ENCODE data around the gene HYLS1.
A peak's percentile ranks its signal among the peaks of the same experiment; 100 is the strongest.
"Not testable (repeated sequence)": the region's sequence is repeated elsewhere in the genome, so short reads cannot be mapped to it uniquely, and the experiment has no call there.

HYLS1 gene, protein sequence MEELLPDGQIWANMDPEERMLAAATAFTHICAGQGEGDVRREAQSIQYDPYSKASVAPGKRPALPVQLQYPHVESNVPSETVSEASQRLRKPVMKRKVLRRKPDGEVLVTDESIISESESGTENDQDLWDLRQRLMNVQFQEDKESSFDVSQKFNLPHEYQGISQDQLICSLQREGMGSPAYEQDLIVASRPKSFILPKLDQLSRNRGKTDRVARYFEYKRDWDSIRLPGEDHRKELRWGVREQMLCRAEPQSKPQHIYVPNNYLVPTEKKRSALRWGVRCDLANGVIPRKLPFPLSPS

DNA sequence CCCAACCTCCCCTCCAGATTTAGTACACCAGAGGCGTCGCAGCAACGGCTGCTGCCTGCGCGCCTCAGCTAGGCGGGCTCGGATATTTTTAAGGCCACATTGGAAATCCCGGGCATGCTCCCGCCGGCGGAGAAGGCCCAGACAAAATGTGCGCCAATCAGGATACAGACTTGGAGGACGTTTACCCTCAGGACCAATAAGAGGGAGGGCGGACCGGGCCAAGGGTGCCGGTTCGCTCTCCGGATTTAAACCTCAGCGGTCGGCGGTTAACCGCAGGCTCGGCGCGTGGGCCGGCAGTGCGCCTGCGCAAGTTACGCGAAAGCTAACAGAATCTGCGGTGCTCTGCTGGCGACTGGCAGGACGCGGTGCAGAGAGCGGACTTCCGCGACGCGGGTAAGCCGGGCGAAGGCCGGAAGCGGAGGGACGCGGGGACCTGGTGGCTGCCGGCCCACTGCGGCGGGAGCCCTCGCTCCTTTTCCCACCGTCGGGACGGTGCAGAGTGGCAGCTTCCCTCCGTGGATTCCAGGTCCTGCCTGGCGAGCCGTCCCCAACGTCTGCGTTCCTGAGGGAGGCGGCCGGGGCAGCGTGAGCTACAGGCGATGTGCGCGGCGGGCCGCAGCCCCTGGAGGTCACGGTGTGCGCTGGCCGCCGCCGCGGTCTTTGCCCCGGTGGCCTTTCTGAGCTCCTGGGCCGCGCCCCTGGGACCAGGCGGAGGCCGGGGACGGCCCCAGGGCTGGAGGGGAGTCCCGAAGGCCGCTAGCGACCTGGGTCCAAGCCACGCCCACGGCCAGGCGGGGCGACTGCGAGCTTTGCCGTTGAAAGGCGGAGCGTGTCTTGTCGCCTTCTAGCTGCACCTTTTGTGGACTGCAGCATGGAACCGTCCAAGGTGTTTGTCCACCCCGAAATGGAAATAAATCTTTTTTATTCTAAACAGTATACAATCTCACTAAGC, at the start of gene HYLS1:
Gene HYLS1, plus strand, starts transcription at position 296 of the 952 bp plus-strand sequence. CDS start 11,701 bp downstream, outside the sequence.
- DNase-seq = peak; percentile 87

DNA sequence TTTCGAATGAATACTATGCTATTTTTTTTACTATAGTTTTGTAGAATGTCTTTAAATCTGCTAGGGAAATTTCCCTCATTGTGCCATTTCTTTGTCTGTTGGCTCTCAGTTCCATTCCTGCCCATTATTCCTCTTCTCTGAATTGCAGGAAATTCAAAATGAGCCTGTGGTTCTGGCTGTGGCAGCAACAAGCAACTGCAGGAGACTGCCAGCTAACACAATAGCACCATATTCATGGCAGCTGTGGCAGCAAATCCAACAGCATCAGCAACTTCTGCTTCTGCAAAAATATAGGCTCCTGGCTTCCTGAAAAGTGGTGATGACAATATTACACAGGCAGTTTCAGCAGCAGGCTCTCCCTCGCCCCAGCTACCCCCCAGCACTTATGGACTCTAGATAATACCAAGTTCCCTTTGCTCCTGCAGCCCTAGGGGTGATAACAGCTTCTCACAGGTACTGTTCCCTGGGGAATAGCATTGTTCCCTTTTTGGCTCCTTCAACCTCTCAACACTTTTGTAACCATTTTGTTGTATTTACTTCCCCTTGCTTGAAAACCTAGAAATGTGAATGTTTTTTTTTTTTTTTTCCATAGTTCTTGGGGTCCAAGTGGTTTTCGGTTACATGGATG, 45.0 kb upstream of the HYLS1 start:
- no peak for DNase-seq

DNA sequence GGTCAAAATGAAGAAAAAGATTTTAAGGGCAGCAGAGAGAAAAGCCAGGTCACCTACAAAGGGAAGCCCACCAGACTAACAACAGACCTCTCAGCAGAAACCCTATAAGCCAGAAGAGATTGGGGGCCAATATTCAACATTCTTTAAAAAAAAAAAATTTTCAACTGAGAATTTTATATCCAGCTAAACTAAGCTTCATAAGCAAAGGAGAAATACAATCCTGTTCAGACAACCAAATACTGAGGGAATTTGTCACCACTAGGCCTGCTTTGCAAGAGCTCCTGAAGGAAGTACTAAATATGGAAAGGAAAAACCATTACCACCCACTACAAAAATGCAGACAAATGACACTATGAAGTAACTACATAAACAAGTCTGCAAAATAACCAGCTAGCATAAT, 41.3 kb upstream of the HYLS1 start:
- DNase-seq = no peak

DNA sequence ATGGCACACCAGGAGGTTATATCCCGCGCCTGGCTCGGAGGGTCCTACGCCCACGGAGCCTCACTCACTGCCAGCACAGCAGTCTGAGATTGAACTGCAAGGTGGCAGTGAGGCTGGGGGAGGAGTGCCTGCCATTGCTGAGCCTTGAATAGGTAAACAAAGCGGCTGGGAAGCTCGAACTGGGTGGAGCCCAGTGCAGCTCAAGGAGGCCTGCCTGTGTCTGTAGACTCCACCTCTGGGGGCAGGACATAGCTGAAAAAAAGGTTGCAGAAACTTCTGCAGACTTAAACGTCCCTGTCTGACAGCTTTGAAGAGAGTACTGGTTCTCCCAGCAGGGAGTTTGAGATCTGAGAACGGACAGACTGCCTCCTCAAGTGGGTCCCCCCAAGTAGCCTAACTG, 29.8 kb upstream of the HYLS1 start:
- not testable (repeated sequence) for DNase-seq

DNA sequence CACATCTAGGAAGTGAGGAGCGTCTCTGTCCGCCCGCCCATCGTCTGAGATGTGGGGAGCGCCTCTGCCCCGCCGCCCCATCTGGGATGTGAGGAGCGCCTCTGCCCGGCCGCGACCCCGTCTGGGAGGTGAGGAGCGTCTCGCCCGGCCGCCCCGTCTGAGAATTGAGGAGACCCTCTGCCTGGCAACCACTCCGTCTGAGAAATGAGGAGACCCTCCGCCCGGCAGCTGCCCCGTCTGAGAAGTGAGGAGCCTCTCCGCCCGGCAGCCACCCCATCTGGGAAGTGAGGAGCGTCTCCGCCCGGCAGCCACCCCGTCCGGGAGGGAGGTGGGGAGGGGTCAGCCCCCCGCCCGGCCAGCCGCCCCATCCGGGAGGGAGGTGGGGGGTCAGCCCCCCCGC, 24.7 kb upstream of the HYLS1 start:
- DNase-seq = not testable (repeated sequence)

DNA sequence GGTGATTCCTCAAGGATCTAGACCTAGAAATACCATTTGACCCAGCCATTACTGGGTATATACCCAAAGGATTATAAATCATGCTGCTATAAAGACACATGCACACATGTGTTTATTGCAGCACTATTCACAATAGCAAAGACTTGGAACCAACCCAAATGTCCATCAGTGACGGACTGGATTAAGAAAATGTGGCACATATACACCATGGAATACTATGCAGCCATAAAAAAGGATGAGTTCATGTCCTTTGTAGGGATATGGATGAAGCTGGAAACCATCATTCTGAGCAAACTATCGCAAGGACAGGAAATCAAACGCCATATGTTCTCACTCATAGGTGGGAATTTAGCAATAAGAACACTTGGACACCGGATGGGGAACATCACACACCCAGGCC, 22.1 kb upstream of the HYLS1 start:
- not testable (repeated sequence) for DNase-seq

DNA sequence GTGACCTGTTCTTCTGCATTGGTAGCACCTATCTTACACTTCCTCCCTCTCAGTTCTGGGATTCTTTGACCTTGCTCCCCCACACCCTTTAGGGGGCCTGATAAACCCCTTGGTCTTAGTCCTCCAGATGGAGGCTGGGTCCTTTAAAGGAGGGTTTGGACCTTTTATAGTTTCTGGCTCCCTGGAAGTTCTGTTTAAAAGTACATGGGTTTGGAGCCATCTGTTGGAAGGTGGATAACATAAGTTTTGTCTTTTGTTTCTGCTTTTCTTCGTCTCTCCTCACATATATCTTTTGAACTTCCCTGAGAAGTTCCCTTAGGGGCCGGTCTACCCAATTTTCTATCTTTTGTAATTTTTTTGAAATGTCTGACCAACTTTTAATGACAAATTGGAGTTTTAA, 17.9 kb upstream of the HYLS1 start:
- no peak for DNase-seq

DNA sequence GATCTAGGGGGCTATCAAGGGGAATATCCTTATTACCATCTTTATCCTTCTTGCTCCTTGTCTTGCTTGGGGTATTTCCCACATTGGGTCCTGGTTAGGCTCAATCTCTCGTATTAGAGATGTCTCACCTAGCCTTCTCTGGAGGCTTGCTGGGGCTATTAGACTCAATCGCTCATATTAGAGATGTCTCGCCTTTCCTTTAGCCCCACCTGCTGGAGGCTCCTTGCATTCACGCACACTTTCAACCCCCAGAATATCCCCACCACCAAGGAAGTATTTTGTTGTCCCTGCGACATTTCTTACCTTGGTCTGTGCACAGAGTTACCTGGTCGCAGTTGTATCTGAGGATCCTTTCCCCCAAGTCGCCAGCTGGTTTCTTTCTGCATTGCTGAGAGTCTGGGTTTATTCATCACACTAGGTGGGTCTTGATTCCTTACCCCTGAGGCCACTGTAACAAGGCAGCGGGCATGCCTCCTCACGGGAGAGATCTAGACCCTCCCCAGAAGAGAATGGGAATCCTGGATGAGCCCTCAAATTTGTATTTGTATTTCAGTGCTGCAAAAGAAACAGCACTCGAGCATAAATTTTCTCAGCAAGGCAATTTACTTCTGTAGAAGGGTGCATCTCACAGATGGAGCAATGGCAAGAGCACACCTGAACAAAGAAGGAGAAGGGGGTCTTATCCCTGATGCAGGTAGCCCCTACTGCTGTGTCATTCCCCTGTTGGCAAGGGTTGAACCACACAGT, 15.9 kb upstream of the HYLS1 start:
- no peak for DNase-seq

DNA sequence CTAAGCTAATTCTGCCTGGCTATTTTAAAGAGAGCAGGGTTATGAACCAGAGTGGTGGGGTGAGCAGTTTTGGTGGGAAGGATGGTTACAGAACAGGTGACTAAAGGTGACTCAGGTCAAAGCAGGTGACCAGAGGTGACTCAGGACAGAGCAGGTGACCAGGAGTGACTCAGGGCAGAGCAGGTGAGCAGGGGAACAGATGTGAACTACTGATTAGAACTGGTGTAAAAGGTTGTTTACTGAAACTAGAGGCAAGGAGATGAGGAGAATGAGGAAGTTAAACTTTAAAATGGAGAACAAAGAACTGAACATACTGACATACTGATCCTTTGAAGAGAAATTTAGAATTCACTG, 15.4 kb upstream of the HYLS1 start:
- no peak for DNase-seq

DNA sequence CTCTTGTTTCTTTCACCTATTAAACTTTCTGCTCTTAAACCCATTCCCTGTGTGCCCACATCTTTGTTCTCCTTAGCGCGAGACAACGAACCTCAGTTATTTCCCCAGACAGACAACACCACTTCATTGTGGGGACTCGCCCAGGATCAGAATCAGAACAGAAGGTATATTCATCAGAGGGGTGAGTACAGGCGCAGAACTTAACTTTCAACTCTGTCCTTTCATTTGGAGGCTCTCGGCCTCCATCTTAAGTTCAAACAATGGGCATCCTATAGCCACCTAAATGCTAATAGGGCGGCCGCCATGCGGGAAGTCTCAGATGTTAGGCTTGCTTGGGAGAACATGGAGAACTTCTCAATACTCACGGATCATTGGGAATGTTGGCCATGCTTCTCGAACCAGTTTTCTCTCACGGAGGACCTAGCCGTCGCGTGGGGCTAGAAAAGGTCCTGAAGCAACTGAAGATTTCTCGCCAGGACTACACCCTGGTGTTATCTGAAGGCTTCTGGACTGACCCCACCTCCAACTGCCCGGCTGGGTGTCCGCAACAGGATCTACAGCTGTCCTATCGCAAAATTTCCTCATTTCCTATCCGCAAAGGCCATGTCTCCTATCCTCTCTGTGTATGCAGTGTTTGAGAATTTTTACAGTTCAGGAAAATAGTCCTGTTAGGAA, 13.4 kb upstream of the HYLS1 start:
- no peak for DNase-seq

DNA sequence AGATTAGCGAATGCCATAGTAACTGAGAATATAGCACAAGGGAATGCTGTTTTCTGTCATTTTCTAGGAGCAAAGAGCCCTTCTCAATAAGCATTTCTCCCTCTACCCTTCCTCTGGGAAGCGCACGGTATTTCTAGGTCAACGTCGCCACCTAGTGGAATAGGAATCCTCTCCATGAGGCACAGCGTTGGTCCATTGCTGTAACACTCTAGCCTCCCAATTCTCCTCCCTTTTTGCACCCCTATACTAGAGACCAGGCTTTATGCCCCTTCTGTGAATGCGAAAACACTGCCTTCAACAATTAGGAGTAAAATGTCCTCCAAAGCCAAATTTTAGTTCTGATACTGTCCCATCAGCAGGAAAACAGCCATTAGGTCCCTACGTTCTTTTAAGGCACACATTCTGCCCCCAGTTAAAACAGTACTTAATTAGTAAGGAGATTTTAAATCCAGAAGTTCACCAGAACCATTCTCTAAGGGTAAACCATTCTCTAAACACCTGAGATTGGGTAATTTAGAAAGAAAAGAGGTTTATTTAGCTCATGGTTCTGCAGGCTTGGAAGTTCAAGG, 12.8 kb upstream of the HYLS1 start:
- peak; percentile 29 for DNase-seq

DNA sequence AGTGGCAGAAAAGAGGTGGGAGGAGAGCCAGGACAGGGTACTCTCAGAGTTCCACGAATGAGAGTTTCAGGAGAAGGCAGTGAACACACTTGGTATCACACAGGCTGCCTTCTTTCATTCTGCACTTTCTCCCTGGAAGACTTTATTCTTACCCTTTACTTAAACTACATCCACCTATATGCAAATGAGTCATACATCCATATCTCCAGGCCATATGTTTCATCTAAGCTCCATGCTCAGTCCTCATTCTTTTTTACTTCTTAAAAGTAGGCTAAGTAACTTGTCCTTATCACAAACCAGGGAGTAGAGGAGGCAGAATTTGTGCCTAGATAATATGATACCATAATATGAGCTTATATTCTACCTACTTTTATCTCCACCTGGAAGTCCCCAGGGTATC, 6.2 kb upstream of the HYLS1 start:
- no peak for DNase-seq

DNA sequence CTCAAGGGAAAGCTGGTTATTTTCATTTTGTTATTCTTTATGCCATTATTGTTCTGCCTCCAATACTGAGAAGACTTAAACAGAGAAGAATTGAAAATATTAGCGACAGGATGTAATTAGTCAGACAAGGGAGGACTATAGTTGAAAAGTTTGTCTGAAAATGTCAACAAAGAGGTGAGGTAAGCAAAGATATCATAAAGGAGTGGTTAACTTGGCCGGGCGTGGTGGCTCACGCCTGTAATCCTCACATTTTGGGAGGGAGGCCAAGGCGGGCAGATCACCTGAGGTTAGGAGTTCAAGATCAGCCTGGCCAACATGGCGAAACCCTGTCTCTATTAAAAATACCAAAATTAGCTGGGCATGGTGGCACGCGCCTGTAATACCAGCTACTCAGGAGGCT, 4.1 kb upstream of the HYLS1 start:
- no peak for DNase-seq

DNA sequence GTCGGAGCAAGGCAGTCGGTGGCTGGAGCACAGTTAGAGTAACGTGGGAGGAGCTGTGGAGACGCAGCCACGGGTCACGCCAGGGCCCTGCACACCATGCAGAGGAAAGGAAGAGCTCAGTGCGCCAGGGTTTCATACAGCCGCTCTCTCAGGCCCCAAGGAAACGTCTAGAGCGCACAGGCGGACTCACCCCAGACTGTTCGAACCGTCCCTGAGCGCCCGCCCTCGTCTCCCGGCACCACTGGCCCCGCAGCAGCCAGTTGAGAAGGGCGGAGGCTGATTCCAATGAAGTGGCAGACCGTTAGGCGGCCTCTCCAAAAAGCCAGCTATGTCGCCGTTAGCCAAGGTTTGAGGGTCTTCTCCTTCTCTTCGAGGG, 483 bp upstream of the HYLS1 start:
- no peak for DNase-seq

DNA sequence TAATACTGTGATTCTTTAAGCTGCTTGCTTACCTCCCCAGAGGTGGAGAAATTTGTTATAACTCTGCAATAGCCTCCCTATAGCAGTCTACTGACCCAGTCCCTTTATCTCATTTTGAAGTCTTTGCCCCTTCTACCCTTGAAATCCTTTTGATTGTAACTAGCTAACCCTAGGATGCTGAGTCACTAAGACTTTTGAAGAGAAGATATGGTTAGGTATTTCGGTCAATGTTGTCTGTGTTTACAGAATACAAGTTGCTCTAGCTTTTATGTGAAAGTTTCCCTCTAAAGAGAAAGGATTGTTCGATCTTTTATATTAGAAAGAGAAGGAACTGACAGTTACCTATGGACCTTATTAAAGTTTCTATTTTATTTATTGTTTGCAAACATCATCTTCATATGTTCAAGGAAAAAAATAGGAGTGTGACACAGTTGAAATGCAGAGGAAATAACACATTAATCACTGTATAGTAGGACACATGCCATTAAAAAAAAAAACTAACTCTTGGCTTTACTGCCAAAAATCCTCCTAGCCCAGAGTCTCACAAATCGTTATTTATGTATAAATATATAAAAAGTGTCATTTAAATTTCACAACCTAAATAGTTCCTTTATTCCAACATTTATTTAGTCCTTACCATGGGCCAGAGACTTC, 3.1 kb downstream of the HYLS1 start:
- no peak for DNase-seq

DNA sequence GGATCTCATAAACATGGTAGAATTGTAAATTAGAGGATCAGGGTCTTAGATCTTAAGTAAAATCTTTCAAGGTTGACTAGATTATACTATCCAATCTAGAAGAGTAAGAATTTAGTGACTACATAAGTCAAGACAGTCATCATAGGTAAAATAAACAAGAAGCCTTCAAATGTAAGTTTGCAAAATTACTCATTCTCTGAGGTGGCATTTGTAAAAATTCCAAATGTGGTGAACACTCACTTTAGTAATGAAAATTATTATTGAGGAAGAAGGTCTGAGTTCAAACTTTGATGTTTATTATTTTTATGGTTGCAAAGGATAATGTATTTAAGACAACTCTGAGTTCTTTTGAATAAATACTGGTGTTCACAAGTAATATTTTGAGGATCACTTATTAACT, 4.6 kb downstream of the HYLS1 start:
- DNase-seq = no peak

DNA sequence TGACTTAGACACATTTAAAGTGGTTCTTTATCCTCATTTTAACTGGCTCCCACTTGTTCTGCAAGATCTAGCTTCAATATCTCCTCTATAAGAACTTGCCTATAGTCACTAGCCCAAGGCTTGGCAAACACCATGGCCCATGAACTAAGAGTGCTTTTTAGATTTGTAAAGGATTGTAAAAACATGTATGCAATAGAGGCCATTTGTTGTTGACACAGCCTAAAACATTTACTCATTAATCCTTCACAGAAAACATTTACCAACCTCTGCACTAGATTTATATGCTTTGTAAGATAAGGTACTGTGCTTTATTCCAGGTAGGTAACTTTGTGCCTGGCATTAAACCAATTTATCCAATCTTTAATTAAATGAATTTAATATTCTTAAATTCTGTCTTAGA, 5.5 kb downstream of the HYLS1 start:
- DNase-seq = no peak

DNA sequence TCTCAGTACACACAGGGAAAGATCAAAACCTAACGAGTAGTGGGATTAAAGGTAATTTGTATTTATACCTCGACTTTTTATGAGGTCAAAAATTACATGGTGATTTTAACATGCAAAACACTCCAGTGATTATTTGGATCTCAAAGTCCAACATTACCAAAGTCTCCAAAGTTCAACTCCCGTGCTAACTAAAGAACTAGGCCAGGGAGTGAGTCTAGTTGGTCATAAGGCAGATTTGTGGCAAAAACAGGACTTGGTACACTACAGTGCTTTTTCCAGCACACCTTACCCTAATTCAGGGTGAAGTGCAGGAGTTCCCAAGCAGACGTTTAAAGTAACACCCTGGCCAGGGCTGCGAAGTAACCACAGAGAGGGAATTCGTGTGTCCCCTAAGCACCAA, 14.4 kb downstream of the HYLS1 start:
- no peak for DNase-seq

DNA sequence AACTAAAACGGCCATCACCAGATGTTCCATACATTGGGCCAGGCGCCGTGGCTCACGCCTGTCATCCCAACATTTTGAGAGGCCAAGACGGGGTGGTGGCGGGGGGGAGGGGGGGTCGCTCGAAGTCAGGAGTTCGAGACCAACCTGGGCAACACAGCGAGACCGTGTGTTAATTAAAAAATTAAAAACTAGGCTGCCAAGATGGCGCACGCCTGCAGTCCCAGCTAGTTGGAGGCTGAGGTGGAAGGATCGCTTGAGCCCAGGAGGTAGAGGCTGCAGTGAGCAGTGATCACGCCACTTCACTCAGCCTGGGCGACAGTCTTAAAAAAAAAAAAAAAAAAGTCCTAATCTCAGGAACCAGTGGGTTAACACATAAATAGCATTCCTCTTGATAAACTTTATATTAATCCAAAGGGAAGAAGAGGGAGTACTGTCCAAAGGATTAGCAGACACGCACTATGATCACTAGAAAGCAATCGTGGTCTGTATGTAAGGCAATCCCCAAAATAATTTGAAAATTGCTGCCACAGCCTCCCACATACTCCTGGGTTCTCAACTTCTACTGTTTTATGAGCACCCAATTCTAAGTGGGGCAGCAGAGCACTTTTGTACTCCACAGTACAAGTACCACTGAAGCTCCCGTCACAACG, 14.9 kb downstream of the HYLS1 start:
- no peak for DNase-seq

DNA sequence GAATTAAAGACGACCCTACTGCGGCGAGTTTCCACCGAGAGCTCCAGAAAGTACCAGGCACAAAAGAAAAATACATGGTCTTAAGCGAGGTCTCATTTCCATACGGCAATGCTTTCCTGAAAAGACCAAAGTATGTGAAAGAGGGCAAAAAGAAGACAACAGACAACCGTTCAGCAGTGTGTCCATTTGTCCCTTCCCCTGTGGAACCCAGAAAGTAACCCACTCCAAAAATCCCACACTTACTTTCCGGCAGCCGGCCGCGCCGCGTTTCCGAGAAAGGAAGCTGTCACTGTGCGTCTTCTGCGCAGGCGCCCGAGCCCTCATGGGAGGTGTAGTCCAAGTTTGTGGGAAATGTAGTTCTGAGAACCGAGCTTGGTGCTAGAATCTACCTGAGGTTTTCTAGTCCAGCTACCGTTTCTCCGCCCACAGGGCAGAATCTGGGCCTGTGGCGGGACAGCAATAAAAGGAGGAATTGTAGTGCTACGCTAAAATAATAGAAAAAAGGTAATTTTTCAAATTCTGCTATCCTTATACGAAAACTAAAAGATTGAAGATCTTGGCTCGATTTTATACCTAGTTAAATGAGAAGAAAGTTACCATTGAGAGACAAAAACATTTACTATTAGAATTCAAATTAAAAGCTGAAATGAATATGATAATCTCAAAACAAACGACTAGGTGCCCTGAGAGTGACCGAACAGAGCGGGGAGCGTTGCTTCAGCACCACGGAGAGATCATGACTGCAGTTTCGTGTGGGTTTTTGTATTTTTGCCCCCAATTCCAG, 15.7 kb downstream of the HYLS1 start, which contains the start of gene PUS3:
Gene PUS3, minus strand, starts transcription at position 280 of the 784 bp plus-strand sequence. CDS start 6,922 bp downstream, outside the sequence.
- DNase-seq = peak; percentile 70
